ENCODE data around the gene CD58. TPM values are rescaled to one million over a fixed set of nuclear protein-coding genes. Genes with fewer than 3 reads are reported as not detected.

CD58 gene
- total and polyA plus RNA-seq, 2 of the 4 experiments (the other 2 are of a cell fraction): 5.4 to 5.7 TPM

DNA sequence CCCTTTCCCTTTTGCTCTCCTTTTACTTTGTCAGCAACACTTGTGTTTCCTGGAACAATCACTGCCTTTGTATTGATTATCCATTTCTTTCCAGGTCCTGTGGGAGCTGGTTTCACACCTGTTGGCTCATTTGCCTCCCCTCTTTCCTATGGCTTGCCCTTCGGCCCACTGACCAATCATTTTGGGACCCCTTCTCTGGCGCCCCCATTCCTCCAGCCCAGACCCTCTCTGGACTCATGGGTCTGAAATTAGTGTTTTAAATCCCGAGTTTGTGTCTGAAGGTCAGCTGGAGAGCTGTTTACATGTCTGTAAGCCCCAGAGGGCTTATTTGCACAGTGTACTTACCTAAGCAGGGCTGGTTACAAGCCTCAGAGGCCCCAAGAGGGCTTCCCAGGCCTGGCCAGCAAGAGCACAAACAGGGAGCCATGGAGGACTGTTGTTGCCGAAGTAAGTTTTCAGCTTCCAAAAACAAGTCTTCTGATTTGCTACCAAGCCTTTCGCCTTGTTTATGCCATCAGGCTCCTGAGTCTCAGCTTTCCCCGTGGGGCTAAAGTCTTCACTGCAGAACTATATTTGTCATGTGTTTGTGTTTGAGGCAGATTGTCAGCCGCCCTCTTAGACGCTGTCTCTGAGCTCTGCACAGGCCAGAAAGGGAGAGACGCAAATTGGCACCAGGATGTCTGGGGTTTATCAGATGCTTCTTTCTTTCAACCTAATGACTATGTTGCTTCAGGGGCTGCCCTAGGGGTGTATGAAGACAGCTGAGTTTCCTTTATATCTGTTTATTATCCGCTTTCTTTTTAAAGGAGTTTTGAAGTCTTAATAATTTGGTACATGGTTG, 104.8 kb downstream of the CD58 start:
- no peak overlapping the region for H3K14ac ChIP-seq (replicated peaks; ENCODE audit: low read depth, low read length)
- no peak overlapping the region for H2AK9ac ChIP-seq (replicated peaks; ENCODE audit: low read depth, low read length, poor library complexity)
- H3K4ac ChIP-seq (ENCODE audit: low read depth, low read length): no peak overlapping the region
- no peak overlapping the region for H3K4me2 ChIP-seq (ENCODE audit: low read depth, low read length)
- peaks cover 12% of the 10 kb centered on the region for H3K27me3 ChIP-seq (ENCODE audit: control insufficient read depth, insufficient read depth, low read length)
- no peak overlapping the region for H2BK120ac ChIP-seq (ENCODE audit: low read depth, low read length)
- no peak overlapping the region for H3K18ac ChIP-seq (ENCODE audit: low read depth, low read length)
- H3K9me1 ChIP-seq (ENCODE audit: insufficient read depth, low read length): no peaks in the 10 kb centered on the region
- H4K8ac ChIP-seq (ENCODE audit: low read depth in 2 of 2, low read length in 2 of 2): no peak overlapping the region
- H3K4me3 ChIP-seq (ENCODE audit: insufficient read depth, low read depth, low read length): no peak overlapping the region
- TF ChIP-seq SMC3 (IDR thresholded peaks at IDR 0.05; ENCODE audit: low read depth, low read length): no peak
- no peak for TF ChIP-seq RAD21 (IDR thresholded peaks at IDR 0.05; ENCODE audit: low read length)
- no peak for TF ChIP-seq RCOR1 (IDR thresholded peaks at IDR 0.05; ENCODE audit: insufficient replicate concordance, low read length)
- no peak for TF ChIP-seq MAZ (IDR thresholded peaks at IDR 0.05; ENCODE audit: borderline replicate concordance, low read depth, low read length)
- TF ChIP-seq ELK1 (IDR thresholded peaks at IDR 0.05; ENCODE audit: borderline replicate concordance, low read depth, low read length): no peak
- no peak for TF ChIP-seq CHD1 (IDR thresholded peaks at IDR 0.05; ENCODE audit: low read depth, low read length)
- TF ChIP-seq CEBPB (IDR thresholded peaks at IDR 0.05; ENCODE audit: low read depth, low read length): no peak
- no peak for TF ChIP-seq MAFK (IDR thresholded peaks at IDR 0.05; ENCODE audit: low read depth, low read length)
- TF ChIP-seq RFX5 (IDR thresholded peaks at IDR 0.05; ENCODE audit: low read depth, low read length): no peak
- H3K27ac ChIP-seq (ENCODE audit: insufficient read depth, low read length): no peak overlapping the region
- ChIA-PET POLR2A (ENCODE audit: unreplicated experiment) (no interaction called here), CTCF (no interaction called here)
- ATAC-seq (ENCODE audit: low read depth) (no peak), DNase-seq (no peak)
- intact Hi-C loops (cut with micrococcal nuclease) (no loop called here), in situ Hi-C loops (cut with MboI; ENCODE audit: low sequenced_read_pairs) (no loop called here), dilution Hi-C loops (cut with HindIII; ENCODE audit: low sequenced_read_pairs, unreplicated experiment) (no loop called here)
- no TSS peak for BruUV-seq (replicated peaks)
- no peak overlapping the region for H2BK5ac ChIP-seq (ENCODE audit: low read depth, low read length, poor library complexity, severe bottlenecking)
- H3K4me1 ChIP-seq (ENCODE audit: control insufficient read depth, insufficient read depth, low read length): no peaks in the 10 kb centered on the region
- H4K5ac ChIP-seq (ENCODE audit: low read depth, low read length): no peak overlapping the region
- no peaks in the 10 kb centered on the region for H3K79me1 ChIP-seq (ENCODE audit: low read depth in 1 of 2, low read length in 2 of 2)
- no peaks in the 10 kb centered on the region for H3K9me3 ChIP-seq (ENCODE audit: control insufficient read depth, insufficient read depth, low read length)
- H4K20me1 ChIP-seq (ENCODE audit: insufficient read depth, low read length): no peaks in the 10 kb centered on the region
- H2BK20ac ChIP-seq (ENCODE audit: low read depth, low read length): no peak overlapping the region
- no peak overlapping the region for H3K56ac ChIP-seq (ENCODE audit: extremely low read depth, insufficient read depth, low read length)
- H3K36me3 ChIP-seq (ENCODE audit: control insufficient read depth, insufficient read depth, low read length): no peaks in the 10 kb centered on the region
- no peak overlapping the region for H4K91ac ChIP-seq (ENCODE audit: insufficient read depth, low read depth, low read length)
- H2BK15ac ChIP-seq (ENCODE audit: low read depth, low read length): no peak overlapping the region
- H2AK5ac ChIP-seq (ENCODE audit: low read depth, low read length): no peak overlapping the region
- H2AFZ ChIP-seq (replicated peaks; ENCODE audit: low read length, poor library complexity): no peak overlapping the region
- H3K9ac ChIP-seq (ENCODE audit: low read depth, low read length): no peak overlapping the region
- WGBS, 2 experiments (ENCODE audit: extremely low coverage in 2 of 2, insufficient read length in 1 of 2): no CpG with 5 or more reads among the region's 10 CpGs
- H3K23ac ChIP-seq (ENCODE audit: low read depth, low read length): no peak overlapping the region
